Epithelial cell of esophagus (primary cell): ENCODE results near the gene SPEN.

Experiments
- DNase-seq: peaks from one replicate; pipeline ENCODE4 v3.0.0; 2010; ENCODE audit warnings: low read depth
- H3K4me3 ChIP-seq: 2 replicates; pipeline ENCODE4 v1.5.1; 2011; ENCODE audit warnings: mild to moderate bottlenecking, low read length, control low read depth
- TF ChIP-seq, protein P1 (sequence below): IDR thresholded peaks from 2 replicates; pipeline ENCODE4 v1.5.1; 2011; ENCODE audit warnings: low read depth, mild to moderate bottlenecking, low read length, control low read depth, inconsistent platforms; ENCODE audit not compliant: insufficient read depth; ENCODE audit errors: missing control alignments

SPEN gene

DNA sequence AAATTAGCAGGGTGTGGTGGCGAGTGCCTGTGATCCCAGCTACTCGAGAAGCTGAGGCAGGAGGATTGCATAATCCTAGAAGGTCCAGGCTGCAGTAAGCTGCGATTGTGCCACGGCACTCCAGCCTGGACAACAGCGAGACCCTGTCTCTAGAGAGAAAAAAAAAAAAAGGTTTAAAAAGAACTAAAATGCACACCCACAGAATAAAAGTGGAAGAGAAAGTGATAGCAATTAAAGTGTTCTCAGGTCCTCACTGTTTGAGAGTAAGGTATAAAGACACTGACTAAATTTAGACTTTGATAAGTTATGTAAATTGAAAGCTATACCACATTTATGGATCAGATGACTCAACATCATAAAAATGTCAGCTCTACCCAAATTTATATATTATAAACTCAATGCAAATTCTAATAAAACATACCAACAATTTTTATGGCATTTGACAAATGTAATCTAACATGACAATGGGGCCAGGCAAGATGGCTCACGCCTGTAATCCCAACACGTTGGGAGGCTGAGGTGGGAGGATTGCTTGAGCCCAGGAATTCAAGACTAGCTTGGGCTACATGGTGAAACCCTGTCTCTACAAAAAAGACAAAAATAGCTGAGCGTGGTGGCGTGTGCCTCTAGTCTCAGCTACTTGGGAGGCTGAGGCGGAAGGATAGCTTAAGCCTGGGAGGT, 116.6 kb downstream of the SPEN start:
- no peak for DNase-seq
- H3K4me3 ChIP-seq = no peak overlapping the region
- TF ChIP-seq, protein P1, sequence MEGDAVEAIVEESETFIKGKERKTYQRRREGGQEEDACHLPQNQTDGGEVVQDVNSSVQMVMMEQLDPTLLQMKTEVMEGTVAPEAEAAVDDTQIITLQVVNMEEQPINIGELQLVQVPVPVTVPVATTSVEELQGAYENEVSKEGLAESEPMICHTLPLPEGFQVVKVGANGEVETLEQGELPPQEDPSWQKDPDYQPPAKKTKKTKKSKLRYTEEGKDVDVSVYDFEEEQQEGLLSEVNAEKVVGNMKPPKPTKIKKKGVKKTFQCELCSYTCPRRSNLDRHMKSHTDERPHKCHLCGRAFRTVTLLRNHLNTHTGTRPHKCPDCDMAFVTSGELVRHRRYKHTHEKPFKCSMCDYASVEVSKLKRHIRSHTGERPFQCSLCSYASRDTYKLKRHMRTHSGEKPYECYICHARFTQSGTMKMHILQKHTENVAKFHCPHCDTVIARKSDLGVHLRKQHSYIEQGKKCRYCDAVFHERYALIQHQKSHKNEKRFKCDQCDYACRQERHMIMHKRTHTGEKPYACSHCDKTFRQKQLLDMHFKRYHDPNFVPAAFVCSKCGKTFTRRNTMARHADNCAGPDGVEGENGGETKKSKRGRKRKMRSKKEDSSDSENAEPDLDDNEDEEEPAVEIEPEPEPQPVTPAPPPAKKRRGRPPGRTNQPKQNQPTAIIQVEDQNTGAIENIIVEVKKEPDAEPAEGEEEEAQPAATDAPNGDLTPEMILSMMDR = no peak

DNA sequence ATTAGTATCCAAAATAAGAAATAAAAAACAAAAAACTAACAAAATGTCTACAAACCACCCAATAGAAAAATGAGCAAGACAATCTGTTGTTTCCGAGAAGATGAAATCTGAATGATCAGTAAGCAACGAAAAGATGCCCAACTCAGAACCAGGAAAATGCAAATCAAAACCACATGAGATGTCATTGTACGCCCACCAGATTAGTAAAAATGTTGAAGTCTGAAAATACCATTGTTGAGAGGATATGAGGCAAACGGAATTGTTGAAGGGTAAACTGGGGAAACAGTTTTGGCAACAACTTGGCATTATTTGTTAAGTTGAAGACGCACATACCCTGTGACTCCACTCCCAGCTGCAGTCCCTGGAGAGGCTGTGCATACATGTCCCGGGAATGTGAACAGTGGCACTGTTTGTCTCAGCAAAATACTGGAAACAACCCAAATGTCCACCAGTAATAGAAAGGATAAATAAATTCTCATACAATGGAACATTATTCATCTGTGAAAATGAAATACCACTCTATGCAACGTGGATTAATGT, 117.8 kb downstream of the SPEN start:
- no peak for DNase-seq
- no peak overlapping the region for H3K4me3 ChIP-seq
- TF ChIP-seq, protein P1 = no peak

DNA sequence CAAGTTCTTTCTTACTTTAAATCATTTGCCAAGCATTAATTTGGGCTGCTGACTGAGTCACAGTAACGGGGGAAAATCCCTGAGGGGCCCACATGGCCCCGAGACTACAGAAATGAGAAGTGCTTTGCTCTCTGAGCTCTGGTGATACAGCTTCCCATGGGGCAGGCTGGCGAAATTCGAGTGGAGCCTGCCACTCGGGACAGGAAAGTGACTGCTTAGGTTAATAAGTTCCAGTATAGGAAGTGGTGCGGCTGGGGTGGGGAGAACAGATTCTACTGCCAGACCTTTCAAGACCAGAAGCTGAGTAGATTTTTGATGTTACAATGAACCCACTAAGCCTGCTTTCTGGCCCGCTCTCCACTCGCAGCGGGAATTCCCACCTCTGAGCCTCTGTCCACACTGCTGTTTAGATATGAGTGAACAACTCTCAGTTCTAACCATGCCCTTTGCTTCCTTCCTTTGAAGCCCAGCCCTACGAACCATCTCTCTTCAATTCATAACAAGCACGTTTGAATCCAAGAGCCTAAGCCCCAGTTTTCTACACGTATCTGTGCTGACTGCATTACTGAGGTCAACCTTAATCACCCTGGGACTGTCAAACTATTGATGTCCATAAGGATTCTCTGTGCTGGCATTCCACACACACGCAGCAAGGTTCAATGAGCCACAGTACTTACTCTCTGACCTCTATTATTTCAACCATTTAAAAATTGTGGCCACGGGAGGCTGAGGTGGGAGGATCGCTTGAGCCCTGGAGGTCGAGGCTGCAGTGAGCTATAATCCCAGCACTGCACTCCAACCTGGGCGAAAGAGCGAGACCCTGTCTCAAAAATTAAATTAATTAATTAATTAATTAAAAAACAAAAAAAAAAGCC, 118.8 kb downstream of the SPEN start:
- TF ChIP-seq, protein P1 = no peak

DNA sequence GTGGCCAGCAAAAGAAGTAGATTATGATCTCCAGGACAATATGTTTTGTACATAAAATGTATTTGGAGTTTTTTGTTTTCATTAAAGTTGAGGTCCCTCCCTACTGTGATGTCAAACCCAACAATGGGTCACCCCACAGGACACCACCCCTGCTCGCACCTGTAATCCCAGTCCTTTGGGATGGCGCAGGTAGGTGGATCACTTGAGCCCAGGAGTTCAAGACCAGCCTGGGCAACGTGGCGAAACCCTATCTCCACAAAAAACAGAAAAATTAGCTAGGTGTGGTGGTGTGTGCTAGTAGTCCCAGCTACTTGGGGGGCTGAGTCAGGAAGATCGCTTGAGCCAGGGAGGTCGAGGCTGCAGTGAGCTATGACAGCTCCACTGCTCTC, 119.4 kb downstream of the SPEN start:
- DNase-seq = no peak
- H3K4me3 ChIP-seq = no peak overlapping the region
- TF ChIP-seq, protein P1 = no peak

More for the DNA sequence above, 118.8 kb downstream of the SPEN start:
- peak; percentile 46 for DNase-seq
- H3K4me3 ChIP-seq = no peak overlapping the region

DNA sequence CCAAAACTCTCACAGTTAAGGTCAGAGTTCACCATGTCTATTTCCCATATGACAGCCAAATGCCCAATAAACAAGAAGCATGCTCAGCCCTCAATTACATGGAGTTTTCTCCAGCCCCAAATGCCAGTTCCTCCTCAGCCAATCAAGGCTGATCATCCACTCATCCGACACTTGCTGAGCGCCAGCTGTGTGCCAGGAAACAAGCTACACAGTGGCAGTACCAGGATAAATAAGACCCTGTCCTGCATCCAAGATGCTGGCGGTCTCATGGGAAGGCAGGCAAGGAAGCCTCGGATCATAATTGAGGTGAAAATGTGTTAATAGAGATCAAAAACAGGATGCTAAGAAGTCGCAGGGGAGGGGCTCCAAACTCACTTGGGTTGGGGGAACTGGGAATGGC, 120.7 kb downstream of the SPEN start:
- no peak overlapping the region for H3K4me3 ChIP-seq
- TF ChIP-seq, protein P1 = no peak
- no peak for DNase-seq

DNA sequence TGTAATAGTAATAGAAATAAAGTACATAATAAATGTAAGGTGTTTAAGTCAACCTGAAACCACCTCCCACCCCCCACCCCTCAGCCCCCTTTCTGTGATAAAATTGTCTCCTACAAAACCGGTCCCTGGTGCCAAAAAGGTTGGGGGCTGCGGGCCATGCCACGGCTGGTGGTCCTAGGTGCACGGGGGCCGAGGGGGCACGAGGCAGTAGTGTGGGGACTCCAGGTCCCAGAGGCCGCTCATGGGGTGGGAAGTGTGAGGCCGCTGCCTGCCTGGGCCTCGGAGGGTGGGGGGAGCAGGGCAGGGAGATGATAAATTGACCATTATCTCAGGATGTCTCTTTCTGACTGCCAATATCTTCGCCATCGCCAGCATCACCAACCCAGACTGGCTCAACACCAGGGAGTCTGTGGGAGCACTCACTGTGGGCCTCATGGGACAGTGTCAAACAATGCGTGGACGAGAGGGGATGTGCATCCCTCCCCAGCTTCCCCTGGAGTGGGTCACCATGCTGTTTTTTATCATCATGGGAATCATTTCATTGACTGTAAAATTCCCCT, 121.9 kb downstream of the SPEN start:
- TF ChIP-seq, protein P1 = no peak
- H3K4me3 ChIP-seq = no peak overlapping the region

More for the DNA sequence above, 121.9 kb downstream of the SPEN start:
- DNase-seq = no peak
